H1 (cell line): ENCODE results near the gene CDK5. TPM values are rescaled to one million over a fixed set of nuclear protein-coding genes. Genes with fewer than 3 reads are reported as not detected.

Source experiments
- ASH2L ChIP-seq: fragments of 200-600, 300-600 bp; sonication (generic); IDR thresholded peaks from one replicate; pipeline ENCODE4 v1.7.1; 2017; ENCODE audit warnings: low read length
- EP300 ChIP-seq, 2 experiments: IDR thresholded peaks; 1 replicate in 1 of 2; 2 replicates in 1 of 2; pipeline ENCODE4 v1.6.1; 2011 to 2012; ENCODE audit warnings: low read depth in 2 of 2, low read length in 2 of 2, mild to moderate bottlenecking in 2 of 2, borderline replicate concordance in 1 of 2, inconsistent platforms in 1 of 2, moderate library complexity in 1 of 2
- FOSL1 ChIP-seq: IDR thresholded peaks from 2 replicates; pipeline ENCODE4 v1.6.1; 2011; ENCODE audit warnings: mild to moderate bottlenecking, low read depth, low read length, moderate library complexity; ENCODE audit not compliant: insufficient read depth
- PHF8 ChIP-seq: fragments of 200-600 bp; sonication (generic); conservative IDR thresholded peaks from 2 replicates; pipeline ENCODE4 v1.7.1; 2012; ENCODE audit warnings: low read depth, mild to moderate bottlenecking, inconsistent platforms, low read length, moderate library complexity
- TAF7 ChIP-seq: optimal IDR thresholded peaks from 2 replicates; pipeline ENCODE3; 2011; ENCODE audit warnings: low read depth, mild to moderate bottlenecking, inconsistent platforms, low read length, moderate library complexity, borderline replicate concordance
- polyA plus RNA-seq, 7 experiments: library from polyadenylated mRNA; depleted of rRNA in 3 of 7; stranded (reverse) in 5 of 7; unstranded in 2 of 7; fragments of >200 nt in 5 of 7; fragments of 200-250 nt in 2 of 7; gene quantifications; 1 replicate in 5 of 7; 2 replicates in 1 of 7; 4 replicates in 1 of 7; pipeline versions ENCODE4 v1.2.1 to v1.2.3, GENCODE V29; 2011 to 2013; ENCODE audit warnings: missing spikeins in 2 of 7, mixed read lengths in 2 of 7
- total RNA-seq: library from RNA; stranded (reverse); fragmentation: NEBNext Ultra II Directional; extraction: Animal tissue kit (Norgen Biotek cat#: 25700); gene quantifications from 2 replicates; pipeline ENCODE4 v1.2.1, GENCODE V29; 2021

The CDK5 gene
- total and polyA plus RNA-seq, 2 of the 8 experiments (the other 6 are each of a cell fraction or from before 2014, with no cell fraction given), result 22.8 to 37.2 TPM

- TF ChIP-seq PHF8, result no peak
- no peak for TF ChIP-seq ASH2L
- no peak for TF ChIP-seq TAF7
- no peak for TF ChIP-seq EP300 (IDR thresholded peaks at IDR 0.05; ENCODE audit: borderline replicate concordance in 1 of 2, low read depth in 2 of 2, low read length in 2 of 2)
- TF ChIP-seq FOSL1, result no peak
Observed at GRCh38 chr7:151076863-151077704, 19.4 kb upstream of the CDK5 start (continued).
